WTC11 (cell line): ENCODE results near the gene UROC1. TPM values are rescaled to one million over a fixed set of nuclear protein-coding genes. Genes with fewer than 3 reads are reported as not detected.

ENCODE experiments used
- ATAC-seq: fragments of 200-7000 bp; cut with Tn5 transposase; 2 replicates; pipeline ENCODE4 v1.10.0; 2021; ENCODE audit warnings: mild to moderate bottlenecking, moderate library complexity
- CTCF ChIA-PET: fragments of 300-600 bp; sonication (Branson Sonifier 250); formaldehyde crosslinking; loops from one replicate; lab custom pipeline; 2021; ENCODE audit warnings: antibody characterized with exemption; lab: Charles Lee
- POLR2A ChIA-PET: fragments of 350-600 bp; sonication (Branson Sonifier 250); formaldehyde crosslinking; loops from one replicate; lab custom pipeline; 2021; ENCODE audit warnings: antibody characterized with exemption; lab: Charles Lee
- DNase-seq: peaks from one replicate; pipeline ENCODE4 v3.0.0; 2021; ENCODE audit warnings: low spot score
- H3K27ac Mint-ChIP-seq: 2 replicates; pipeline ENCODE4 v1.8.0; 2021; ENCODE audit warnings: mixed read lengths
- H3K27me3 Mint-ChIP-seq: 2 replicates; pipeline ENCODE4 v1.8.0; 2021; ENCODE audit warnings: low read depth, mild to moderate bottlenecking, moderate library complexity, mixed read lengths
- H3K36me3 Mint-ChIP-seq: 2 replicates; pipeline ENCODE4 v1.8.0; 2021; ENCODE audit warnings: mixed read lengths
- H3K4me1 Mint-ChIP-seq: 2 replicates; pipeline ENCODE4 v1.8.0; 2022; ENCODE audit warnings: mixed read lengths
- H3K4me3 Mint-ChIP-seq: 2 replicates; pipeline ENCODE4 v1.8.0; 2021; ENCODE audit warnings: mild to moderate bottlenecking, moderate library complexity, mixed read lengths
- H3K9me3 Mint-ChIP-seq: 2 replicates; pipeline ENCODE4 v1.8.0; 2021; ENCODE audit warnings: mixed read lengths
- AR ChIP-seq: fragments of 250-450 bp; sonication (Bioruptor Pico); IDR thresholded peaks from 2 replicates; pipeline ENCODE4 v1.9.0; 2021; ENCODE audit warnings: mild to moderate bottlenecking
- ARID4B ChIP-seq: sonication (generic); formaldehyde crosslinking; IDR thresholded peaks from 2 replicates; pipeline ENCODE4 v1.8.0; 2023; ENCODE audit warnings: missing genetic modification reagents, mild to moderate bottlenecking, borderline replicate concordance
- FOXP4 ChIP-seq: sonication (generic); formaldehyde crosslinking; IDR thresholded peaks from 2 replicates; pipeline ENCODE4 v1.8.0; 2022; ENCODE audit warnings: mild to moderate bottlenecking, missing genetic modification reagents
- HMGXB4 ChIP-seq: sonication (generic); formaldehyde crosslinking; IDR thresholded peaks from 2 replicates; pipeline ENCODE4 v1.8.1; 2023; ENCODE audit warnings: mild to moderate bottlenecking, moderate library complexity, missing genetic modification reagents
- JAZF1 ChIP-seq: fragments of 250-450 bp; sonication (Bioruptor Pico); IDR thresholded peaks from 2 replicates; pipeline ENCODE4 v1.9.0; 2021; ENCODE audit warnings: moderate library complexity, mild to moderate bottlenecking, inconsistent platforms
- MYBL2 ChIP-seq: sonication (generic); formaldehyde crosslinking; IDR thresholded peaks from 2 replicates; pipeline ENCODE4 v1.8.1; 2023; ENCODE audit warnings: mild to moderate bottlenecking, moderate library complexity, missing genetic modification reagents
- OVOL2 ChIP-seq: fragments of 250-450 bp; sonication (Bioruptor Pico); IDR thresholded peaks from 2 replicates; pipeline ENCODE4 v1.9.0; 2021; ENCODE audit warnings: mild to moderate bottlenecking, borderline replicate concordance
- TCF7 ChIP-seq: sonication (generic); formaldehyde crosslinking; IDR thresholded peaks from 2 replicates; pipeline ENCODE4 v1.8.0; 2022; ENCODE audit warnings: mild to moderate bottlenecking, low read depth, missing genetic modification reagents, moderate library complexity
- ZNF121 ChIP-seq: sonication (generic); formaldehyde crosslinking; IDR thresholded peaks from 2 replicates; pipeline ENCODE4 v1.8.0; 2023; ENCODE audit warnings: missing genetic modification reagents
- ZNF138 ChIP-seq: sonication (generic); formaldehyde crosslinking; conservative IDR thresholded peaks from 2 replicates; pipeline ENCODE4 v1.8.1; 2022; ENCODE audit warnings: mild to moderate bottlenecking, moderate library complexity, missing genetic modification reagents
- ZNF532 ChIP-seq: fragments of 250-450 bp; sonication (Bioruptor Pico); IDR thresholded peaks from 2 replicates; pipeline ENCODE4 v1.9.0; 2021; ENCODE audit warnings: mild to moderate bottlenecking, borderline replicate concordance
- ZSCAN18 ChIP-seq: fragments of 250-450 bp; sonication (Bioruptor Pico); IDR thresholded peaks from 2 replicates; pipeline ENCODE4 v2.1.2; 2022; ENCODE audit warnings: mild to moderate bottlenecking, moderate library complexity
- total RNA-seq: library from RNA; stranded (reverse); gene quantifications from 3 replicates; pipeline ENCODE4 v1.2.3, GENCODE V29; 2021

UROC1 gene
- total RNA-seq, 1 experiment from 2014 or later, result not detected

- Mint-ChIP-seq H3K4me1 (peaks cover 17% of the 10 kb centered on the region), H3K4me3 (no peak overlapping the region), H3K27ac (no peak overlapping the region), H3K36me3 (no peaks in the 10 kb centered on the region), H3K9me3 (no peaks in the 10 kb centered on the region), H3K27me3 (no peaks in the 10 kb centered on the region)
- TF ChIP-seq ARID4B (CRISPR knock-in tag) (no peak), OVOL2 (CRISPR knock-in tag) (no peak), ZSCAN18 (CRISPR knock-in tag) (no peak), HMGXB4 (no peak), TCF7 (CRISPR knock-in tag) (no peak), ZNF121 (CRISPR knock-in tag) (no peak), ZNF532 (no peak), AR (CRISPR knock-in tag) (no peak), ZNF138 (CRISPR knock-in tag) (no peak), JAZF1 (CRISPR knock-in tag) (no peak), FOXP4 (no peak), MYBL2 (CRISPR knock-in tag) (no peak)
- POLR2A ChIA-PET, result no interaction called here
- CTCF ChIA-PET, result interaction anchor here (0.6 kb wide), 1 partner anchor 166 kb away, joined by 4 read pairs; no protein-coding TSS in a partner anchor
- DNase-seq, result no peak
- no peak for ATAC-seq
Observed at GRCh38 chr3:126494204-126494969, 23.2 kb downstream of the UROC1 start.
